HG03095 (cell line): Measurements from ENCODE around the gene DPEP1.
"Not testable (repeated sequence)": the region's sequence is repeated elsewhere in the genome, so short reads cannot be mapped to it uniquely, and the experiment has no call there.

Source experiments
- ATAC-seq: cut with Tn5 transposase; IDR thresholded peaks from one replicate; pipeline ENCODE4 v1.9.1; 2021; ENCODE audit warnings: moderate library complexity; ENCODE audit not compliant: unreplicated experiment

Gene DPEP1

DNA sequence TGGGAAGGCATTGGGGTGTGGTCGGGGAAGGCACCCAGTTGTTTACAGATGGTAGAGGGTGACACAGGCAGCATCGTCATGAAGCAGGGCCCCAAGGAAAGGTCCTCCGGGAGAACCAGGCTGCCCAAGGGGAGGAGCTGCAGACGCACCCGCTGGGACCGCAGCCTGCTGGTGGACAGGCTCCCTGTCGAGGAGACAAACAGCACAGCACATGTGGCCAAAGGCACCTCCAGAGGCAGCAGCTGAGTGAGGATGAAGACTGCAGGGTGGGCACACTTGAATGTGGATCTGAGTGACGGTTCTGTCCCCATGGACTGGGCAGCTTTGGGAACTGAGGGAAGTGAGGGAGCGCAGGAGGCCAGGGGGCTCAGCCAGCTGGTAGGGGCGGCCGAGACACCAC is 31.7 kb downstream of the DPEP1 start:
- ATAC-seq = no peak

DNA sequence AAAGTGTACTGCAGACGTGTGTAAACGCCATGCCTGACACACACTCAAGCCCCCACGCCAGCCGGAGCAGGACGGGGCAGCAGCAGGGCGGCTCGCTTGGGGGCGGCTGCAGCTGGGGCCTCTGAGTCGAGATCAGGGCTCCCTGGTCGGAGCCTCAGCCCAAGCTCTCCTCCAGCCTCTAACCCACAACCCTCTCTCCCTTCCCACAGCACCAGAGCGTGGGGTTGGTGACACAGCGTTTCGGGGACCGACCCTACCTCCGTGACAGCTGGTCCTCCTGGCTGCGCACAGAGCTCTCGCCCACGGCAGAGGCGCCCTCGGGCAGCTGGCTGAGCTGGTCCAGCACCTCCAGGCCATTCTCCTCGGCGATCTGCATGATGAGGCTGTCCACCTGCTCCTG is 32.8 kb downstream of the DPEP1 start:
- ATAC-seq = no peak

DNA sequence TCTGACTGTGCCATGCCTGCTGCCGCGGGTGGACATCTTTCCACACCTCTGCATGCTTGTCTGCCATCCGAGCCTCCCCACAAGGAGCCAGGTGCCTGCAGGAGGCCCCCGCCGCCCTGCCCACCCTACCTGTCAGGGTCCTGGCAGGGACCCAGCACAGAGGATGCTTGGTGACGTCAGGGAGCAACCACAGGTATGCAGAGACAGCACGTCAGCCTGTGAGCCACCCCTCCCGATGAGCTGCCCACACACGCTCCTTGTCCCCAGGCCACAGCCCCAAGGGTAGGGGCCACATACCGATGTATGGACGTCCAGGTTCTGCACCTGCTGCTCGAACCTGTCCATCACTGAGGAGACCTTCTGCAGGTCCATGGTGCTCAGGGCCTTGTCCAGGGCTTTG is 33.5 kb downstream of the DPEP1 start:
- ATAC-seq = no peak

DNA sequence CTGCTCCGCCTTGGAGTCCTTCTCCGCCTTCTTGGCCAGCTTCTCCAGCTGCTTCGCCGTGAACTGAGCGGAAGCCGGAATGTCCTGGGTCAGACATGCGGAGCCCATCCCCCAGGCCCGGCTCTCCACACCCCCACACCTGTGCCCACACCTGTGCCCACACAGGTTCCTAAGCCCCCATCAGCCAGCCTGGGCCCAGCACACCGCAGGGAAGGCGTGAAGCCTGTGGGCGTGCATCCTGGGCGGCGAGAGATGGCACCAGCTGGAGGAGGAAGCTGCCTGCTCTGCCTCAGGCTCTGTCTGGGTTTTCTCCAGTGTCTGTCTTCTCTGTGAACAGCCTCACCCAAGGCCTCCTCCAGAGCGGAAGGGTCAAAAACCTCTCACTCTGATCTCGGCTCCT is 38.1 kb downstream of the DPEP1 start:
- ATAC-seq = no peak

DNA sequence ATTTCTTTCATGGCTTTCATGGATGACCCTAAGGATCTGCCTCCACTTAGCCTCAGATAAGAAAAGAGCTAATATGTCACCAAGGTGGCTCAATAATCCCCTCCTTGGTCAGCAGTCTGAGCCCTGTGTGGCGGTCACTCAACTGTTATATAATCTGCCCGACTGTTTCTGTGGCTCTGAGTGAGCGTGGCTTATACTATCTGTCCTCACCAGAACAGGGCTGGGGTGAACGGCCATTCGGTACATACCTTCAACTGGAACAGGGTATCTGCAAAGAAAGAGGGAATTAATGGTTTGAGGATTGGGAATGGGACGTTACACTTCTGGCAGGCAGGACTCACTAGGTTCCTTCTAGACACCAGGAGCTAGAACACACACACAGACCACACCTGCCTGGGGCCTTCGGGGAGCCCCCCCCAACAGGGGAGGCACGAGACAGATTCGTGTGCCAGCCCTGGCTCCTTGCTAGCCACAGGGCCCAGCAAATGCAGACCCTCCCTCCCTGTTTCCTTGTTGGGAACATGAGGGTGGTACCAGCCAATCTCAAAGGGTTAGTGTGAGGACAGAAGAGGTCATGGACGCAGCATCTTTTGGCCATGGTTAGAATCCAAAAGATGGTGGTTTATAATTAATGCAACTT is 40.3 kb downstream of the DPEP1 start:
- ATAC-seq = no peak

DNA sequence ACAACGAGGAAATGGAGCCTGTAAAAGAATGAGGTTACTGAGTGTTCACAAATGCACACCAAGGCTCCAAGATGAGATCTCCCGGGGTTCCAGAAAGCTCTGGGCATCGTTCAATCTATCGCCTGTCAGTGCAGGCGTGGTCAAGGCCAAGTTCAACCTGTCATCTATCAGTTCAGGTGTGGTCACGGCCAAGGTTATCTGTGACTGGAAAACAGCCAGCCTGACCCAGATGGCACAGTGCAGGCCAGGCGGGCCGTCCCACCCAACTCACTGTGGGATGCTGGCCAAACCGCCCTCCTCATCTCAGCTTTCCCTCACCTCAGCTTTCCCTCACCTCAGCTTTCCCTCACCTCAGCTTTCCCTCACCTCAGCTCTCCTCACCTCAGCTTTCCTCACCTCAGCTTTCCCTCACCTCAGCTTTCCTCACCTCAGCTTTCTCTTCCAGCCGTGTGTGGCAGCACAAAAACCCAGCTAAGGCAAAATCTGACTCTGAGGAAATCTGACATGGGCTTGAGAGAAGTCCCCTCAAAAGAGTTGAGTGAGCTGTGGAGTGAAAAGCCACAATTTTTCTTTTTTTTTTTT is 41.7 kb downstream of the DPEP1 start:
- no peak for ATAC-seq

DNA sequence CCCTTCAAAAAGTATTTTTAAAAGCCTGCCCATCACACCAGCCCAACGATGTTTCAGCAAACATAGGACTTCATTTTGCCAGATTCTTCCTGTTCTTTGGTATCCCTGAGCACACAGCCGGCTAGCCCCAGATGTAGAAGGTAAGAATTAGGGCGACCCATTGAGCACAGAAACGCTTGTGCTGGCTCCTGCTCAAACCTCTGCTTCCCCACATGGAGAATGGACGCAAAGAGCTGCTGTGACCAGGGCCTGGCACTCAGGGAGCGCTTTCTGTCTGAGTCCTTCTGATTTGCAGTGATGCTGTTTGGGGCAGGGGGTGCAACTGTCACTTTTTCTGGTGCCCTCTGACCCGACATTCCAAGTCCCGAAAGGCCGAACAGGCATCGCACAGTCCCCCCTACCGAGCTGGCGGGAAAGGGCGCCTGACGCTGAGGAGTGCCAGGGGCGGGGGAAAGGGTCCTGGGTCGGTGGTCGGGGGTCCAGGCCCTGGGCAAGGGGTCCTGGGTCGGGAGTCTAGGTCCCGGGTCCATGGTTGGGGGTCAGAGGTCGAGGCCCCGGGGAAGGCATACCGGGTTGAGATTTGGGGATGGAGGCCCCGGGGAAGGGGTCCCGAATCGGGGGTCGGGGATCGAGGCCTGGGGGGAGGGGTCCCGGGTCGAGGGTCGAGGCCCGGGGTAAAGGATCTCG is 43.1 kb downstream of the DPEP1 start:
- ATAC-seq = no peak

DNA sequence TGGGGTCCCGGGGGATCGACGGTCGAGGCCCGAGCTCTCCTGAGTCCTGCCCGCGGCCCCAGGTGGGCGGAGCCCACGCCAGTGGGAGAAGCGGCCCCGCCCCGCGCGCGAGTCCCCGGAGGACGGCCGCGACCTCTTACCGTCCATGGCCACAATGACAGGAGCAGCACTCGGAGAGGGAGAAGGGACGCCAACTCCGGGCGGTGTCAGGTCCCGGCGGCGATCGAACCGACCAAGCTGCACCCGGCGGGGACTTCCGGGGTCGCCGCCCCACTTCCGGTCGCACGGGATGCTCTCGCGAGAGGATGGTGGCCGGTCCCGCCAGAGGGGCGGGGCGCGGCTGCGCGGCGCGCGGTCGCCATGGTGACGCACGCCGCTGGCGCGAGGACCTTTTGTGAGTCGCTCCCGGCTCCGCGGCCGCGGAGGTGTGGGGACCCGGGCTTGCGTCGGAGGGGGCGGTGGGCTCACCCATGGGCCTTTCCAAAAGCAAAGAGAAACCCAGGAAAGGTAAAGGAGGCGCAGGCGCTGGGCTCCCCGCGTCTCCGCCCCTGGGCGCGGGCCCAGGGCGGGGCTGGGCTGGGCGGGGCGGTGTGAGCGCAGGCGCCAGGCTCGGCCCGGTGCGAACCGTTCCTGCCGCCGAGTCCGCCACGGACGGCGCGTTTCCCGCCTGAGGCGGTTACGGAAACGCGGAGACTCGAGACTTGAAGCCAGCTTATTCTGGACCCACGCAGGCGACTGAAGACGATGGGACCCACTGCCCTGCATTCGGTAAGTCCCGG is 44.2 kb downstream of the DPEP1 start, which contains the start of the genes CHMP1A and SPATA33:
Gene CHMP1A (minus strand): TSS at position 267 of the 779 bp plus-strand sequence. CDS start 120 bp downstream, at position 147.
Gene SPATA33 (plus strand): TSS at position 395 of the 779 bp plus-strand sequence. CDS start 76 bp downstream, at position 471.
- peak; percentile 86 for ATAC-seq

DNA sequence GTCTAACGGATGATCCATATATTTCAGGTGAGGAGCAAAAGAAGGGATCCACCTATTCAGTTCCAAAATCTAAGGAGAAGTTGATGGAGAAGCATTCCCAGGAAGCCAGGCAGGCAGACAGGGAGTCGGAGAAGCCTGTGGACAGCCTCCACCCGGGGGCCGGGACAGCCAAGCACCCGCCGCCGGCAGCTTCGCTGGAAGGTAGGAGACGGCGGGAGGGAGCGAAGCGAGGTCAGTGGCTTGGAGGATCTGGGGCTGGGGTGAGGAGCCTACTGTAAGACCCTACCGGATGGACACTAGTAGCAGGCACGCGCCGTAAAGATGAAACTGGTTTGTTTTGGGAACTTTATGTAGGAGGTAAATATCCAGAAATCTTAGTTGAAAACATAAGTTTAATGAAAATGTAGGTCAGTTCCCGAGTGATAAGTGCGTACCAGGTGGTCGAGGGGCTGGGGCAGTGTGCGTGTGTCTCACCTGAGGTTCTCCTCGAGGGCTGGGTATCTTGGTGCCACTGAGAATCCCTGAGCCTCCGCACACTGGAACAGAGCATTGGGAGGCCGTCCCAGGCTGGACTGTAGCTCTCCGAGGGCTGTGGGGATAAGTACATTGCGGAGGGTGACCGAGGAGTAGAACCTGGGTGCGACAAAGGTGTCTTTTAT is 44.9 kb downstream of the DPEP1 start:
- ATAC-seq = no peak

DNA sequence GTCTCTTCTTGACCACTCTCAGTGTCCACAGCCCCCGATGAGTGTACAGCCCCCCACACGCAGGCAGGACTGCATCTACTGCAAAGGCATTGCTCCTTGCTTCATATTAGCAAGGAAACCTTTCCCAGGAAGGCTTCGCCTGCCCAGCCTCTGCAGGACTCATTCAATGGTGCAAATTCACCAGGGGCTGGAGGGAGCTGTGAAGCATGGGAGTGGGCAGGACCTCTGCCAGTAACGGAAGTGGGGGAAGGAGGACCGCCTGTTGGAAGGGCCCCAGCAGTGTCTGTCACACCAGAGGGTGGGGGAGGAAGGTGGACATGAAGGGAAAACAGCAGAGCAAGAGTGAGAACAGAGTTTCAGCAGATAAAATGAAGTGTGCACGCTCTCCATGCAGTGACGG is 46.7 kb downstream of the DPEP1 start:
- no peak for ATAC-seq

DNA sequence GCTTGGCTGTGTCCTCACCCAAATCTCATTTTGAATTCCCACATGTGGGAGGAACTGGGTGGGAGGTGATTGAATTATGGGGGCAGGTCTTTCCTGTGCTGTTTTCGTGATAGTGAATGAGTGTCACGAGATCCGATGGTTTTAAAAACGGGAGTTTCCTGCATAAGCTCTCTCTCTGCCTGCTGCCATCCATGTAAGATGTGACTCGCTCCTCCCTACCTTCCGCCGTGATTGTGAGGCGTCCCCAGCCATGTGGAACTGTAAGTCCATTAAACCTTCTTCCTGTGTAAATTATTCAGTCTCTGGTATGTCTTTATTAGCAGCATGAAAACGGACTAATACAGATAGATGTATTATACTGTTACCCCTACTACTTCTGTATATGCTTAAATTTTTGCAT is 47.8 kb downstream of the DPEP1 start:
- no peak for ATAC-seq

DNA sequence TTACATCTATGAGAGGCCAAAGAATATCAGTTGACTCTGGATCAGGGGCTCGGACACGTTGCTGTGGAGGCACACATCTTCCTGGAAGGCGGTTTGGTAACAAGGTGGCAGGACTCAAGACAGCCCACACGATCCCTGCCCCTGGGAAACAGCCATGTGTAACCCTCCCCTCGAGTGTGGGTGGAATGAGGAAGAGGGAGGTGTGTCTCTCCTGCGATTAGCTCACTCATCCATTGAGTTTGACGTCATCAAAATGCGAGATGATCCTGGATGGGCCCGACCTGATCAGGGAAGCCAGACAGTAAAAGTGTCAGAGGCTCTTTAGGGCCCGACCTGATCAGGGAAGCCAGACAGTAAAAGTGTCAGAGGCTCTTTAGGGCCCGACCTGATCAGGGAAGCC is 50.8 kb downstream of the DPEP1 start:
- not testable (repeated sequence) for ATAC-seq

DNA sequence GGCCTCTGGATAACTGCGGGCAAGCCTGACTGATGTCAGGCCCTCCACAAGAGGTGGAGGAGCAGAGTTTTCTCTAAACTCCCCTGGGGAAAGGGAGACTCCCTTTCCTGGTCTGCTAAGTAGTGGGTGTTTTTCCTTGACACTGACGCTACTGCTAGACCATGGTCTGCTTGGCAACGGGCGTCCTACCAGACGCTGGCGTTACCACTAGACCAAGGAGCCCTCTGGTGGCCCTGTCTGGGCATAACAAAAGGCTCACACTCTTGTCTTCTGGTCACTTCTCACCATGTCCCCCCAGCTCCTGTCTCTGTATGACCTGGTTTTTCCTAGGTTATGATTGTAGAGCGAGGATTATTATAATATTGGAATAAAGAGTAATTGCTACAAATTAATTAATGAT is 53.6 kb downstream of the DPEP1 start:
- not testable (repeated sequence) for ATAC-seq

DNA sequence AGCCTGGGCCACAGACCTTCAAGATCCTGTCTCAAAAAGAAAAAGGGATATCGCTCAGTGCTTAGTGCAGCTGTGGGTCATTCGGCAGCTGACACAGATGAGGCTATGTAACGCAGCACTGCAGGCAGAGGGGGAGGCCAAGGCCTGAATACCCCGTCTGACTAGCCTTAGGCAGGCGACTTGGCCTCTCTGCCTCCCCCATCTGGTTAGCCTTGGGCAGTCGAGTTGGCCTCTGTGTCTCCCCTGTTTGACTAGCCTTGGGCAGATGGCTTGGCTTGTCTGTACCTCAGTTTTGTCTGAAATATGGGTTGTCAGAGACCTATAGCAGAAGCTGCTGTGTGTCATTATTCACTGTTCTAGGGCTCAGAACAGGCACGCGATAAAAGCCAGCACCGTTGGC is 54.2 kb downstream of the DPEP1 start:
- no peak for ATAC-seq

DNA sequence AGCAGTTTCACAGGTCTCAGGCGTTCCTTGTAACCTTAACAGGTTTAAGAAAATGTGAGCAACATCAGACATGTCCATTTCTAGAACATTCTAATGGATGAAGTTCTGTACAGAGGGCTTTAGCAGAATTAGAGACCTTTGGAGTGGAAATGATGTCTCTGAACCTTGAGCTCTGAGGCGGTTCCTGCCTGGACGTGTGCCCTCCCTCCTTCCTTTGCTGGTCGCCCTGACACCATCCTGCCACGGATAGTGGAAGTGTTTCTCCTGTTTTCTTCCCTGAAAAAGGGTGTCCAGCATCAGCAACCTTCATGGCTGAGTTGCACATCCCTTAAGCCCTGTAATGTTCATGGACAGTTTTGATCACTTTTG is 55.3 kb downstream of the DPEP1 start:
- no peak for ATAC-seq

DNA sequence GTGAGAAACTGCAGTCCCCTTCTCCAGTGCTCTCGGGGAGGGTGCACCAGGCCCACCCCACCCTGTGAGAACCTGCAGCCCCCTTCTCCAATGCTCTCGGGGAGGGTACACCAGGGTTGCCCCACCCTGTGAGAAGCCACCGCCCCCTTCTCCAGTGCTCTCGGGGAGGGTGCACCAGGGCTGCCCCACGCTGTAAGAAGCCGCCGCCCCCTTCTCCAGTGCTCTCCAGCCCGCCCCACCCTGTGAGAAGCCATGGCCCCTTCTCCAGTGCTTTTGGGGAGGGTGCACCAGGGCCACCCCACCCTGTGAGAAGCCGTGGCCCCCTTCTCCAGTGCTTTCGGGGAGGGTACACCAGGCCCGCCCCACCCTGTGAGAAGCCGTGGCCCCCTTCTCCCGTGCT is 56.3 kb downstream of the DPEP1 start:
- ATAC-seq = no peak

DNA sequence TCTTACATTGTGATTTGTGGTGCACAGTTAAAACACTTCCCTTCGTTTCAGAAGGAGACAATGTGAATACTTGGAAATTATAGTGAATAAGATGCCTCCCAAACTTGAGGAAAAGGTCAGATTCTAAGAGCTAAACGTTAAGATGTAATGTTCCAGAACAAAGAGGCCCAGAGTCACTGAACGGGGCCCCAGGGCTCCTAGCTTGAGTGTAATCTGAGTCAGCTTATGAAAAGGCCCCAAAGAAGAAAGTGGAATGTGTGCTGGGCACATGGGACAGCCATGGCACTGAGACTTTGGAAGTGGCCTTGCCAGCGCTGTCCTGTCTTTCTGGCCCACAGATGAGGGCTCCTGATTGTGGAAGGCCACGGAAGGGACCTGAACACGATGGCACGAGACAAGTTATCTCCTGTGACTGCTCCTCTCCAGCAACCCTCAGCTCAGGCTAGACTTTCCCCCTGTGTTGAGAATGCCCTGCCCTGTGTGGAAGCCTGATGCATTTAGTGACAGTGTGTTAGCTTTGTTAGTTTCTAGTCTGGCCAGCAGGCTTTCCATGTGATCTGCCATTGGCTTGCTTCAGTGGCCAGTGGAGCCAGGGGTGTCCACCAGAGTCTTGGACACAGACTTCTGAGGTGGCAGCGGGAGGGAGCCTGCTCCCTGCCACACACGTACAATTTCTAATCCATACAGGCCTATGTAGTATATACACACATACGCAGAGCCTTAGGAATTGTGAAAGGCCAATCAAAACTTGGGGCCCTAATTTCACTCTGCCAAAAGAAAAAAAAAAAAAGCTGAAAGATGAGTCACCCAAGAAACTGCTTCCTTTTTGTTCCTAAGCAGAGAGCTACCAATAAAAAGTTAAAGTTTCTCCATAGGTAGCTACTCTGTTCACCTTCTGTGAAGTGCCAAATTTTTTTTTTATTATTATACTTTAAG is 57.3 kb downstream of the DPEP1 start:
- no peak for ATAC-seq

DNA sequence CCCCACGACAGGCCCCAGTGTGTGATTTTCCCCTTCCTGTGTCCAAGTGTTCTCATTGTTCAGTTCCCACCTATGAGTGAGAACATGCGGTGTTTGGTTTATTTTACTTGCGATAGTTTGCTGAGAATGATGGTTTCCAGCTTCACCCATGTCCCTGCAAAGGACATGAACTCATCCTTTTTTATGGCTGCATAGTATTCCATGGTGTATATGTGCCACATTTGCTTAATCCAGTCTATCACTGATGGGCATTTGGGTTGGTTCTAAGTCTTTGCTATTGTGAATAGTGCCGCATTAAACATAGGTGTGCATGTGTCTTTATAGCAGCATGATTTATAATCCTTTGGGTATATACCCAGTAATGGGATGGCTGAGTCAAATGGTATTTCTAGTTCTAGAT is 58.1 kb downstream of the DPEP1 start:
- not testable (repeated sequence) for ATAC-seq

DNA sequence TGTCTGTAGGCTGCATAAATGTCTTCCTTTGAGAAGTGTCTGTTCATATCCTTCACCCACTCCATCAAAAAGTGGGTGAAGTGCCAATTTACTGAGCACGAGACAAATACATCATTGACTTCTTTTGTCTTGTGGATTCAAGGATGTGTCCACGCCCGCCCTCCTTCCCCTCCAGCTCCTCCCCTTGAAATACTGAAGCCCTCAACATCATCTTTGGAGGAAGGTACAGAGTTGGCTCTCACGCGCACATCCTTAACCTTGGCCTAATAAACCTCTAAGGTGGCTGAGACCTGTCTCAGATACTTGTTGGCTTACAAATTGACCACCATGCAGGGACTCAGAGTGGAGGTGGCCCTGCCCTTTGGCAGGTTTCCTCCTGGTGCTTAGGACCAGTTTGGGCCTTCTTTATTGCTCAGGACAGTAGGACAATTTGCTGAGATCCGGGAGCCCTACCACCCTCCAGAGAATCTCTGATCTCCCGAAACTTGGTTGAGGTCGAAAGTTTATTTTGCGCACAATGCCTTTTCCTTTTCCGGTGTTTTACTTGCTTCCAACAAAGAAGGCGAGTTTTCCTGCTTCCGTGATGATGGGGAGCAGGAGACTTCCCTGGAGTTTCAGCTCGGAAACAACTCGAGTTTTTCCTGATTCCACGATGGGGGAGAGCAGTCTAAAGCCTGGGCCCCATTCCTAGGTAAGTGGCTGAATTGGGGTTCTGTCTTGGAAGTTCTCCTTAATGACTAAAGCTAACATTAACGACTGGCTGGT is 58.9 kb downstream of the DPEP1 start:
- no peak for ATAC-seq
